Body of pancreas (tissue), 4 donors: ENCODE results near the gene GNB1L. TPM values are rescaled to one million over a fixed set of nuclear protein-coding genes. Genes with fewer than 3 reads are reported as not detected.

Experiments used
- ATAC-seq: fragments of 150-250 bp; one replicate; pipeline ENCODE4 v1.9.1; 2016
- DNase-seq, 4 donors: peaks; one replicate each; pipeline ENCODE4 v3.0.0-alpha.2; 2019
- H3K27ac ChIP-seq, 4 donors: fragments of 200-600 bp; sonication (generic); 1 replicate in 3 of 4; 2 replicates in 1 of 4; pipeline versions ENCODE4 v1.5.1 to v1.6.1; 2016 to 2019; ENCODE audit warnings: mild to moderate bottlenecking in 1 of 4, mixed read lengths in 1 of 4, moderate library complexity in 1 of 4
- H3K27me3 ChIP-seq, 2 donors: fragments of 200-600 bp; sonication (generic); one replicate each; pipeline ENCODE4 v1.6.0; 2016; ENCODE audit warnings: mild to moderate bottlenecking in 1 of 2
- H3K36me3 ChIP-seq, 2 donors: fragments of 200-600 bp; sonication (generic); replicated peaks in 1 of 2; 2 replicates each; pipeline ENCODE4 v1.5.1; 2016; ENCODE audit warnings: low read depth in 2 of 2; ENCODE audit not compliant: insufficient read depth in 1 of 2
- H3K4me1 ChIP-seq: fragments of 200-600 bp; sonication (generic); one replicate; pipeline ENCODE4 v1.6.0; 2016
- H3K4me3 ChIP-seq, 2 donors: fragments of 200-600 bp; sonication (generic); 1 replicate in 1 of 2; 2 replicates in 1 of 2; pipeline ENCODE4 v1.5.1; 2016 to 2019
- H3K9me3 ChIP-seq, 3 donors: fragments of 200-600 bp; sonication (generic); 1 replicate in 2 of 3; 2 replicates in 1 of 3; pipeline ENCODE4 v1.5.1; 2016
- CTCF ChIP-seq, 7 experiments: fragments of 450-650 bp in 4 of 7; fragments of 200-600 bp in 3 of 7; sonication (generic) in 3 of 7; IDR thresholded peaks; one replicate each; pipeline ENCODE4 v1.5.1; 2016 to 2019; ENCODE audit warnings: antibody characterized with exemption in 7 of 7
- POLR2A ChIP-seq, 3 donors: fragments of 450-650 bp; IDR thresholded peaks; one replicate each; pipeline ENCODE4 v1.6.1; 2016; ENCODE audit warnings: antibody characterized with exemption in 3 of 3, mild to moderate bottlenecking in 2 of 3
- WGBS, 2 donors: methylation state at CpG; one replicate each; pipeline ENCODE4 v1.1.5; 2017; 5-methylcytosine and 5-hydroxymethylcytosine counted together
- intact Hi-C: fragments of 100-400 bp; cut with DNase I; formaldehyde crosslinking; loops from one replicate; pipeline ENCODE4 v1.15.1; 2023
- total RNA-seq, 2 donors: library from RNA; depleted of rRNA; stranded (reverse); fragments of >200 nt; gene quantifications; one replicate each; pipeline ENCODE4 v1.1.0, GENCODE V29; 2016

GNB1L gene
- total RNA-seq, 2 donors from 2014 or later: 1.3 to 3.3 TPM

DNA sequence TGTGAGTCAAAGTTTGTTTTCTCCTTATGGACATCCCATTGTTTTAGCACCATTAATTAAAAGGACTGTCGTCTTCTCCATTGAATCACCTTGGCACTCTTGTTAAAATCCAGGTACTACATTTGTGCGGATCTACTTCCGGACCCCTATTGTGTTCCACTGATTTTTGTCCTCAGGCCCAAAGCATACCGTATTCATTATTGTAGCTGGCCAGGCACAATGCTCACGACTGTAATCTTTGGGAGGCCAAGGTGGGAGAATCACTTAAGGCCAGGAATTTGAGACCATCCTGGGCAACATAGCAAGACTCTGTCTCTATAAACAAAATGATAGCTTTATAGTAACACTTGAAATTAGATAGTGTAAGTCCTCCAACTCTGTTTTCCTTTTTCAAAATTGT lies 8.9 kb upstream of the GNB1L start:
- Histone ChIP-seq H3K27ac (no peak overlapping the region), H3K4me3 (no peak overlapping the region), H3K4me1 (peaks cover 5% of the 10 kb centered on the region), H3K36me3 (no peaks in the 10 kb centered on the region), H3K9me3 (no peaks in the 10 kb centered on the region), H3K27me3 (no peaks in the 10 kb centered on the region)
- DNase-seq (no peak), ATAC-seq (no peak)
- intact Hi-C loops: no loop called here
- TF ChIP-seq POLR2A (IDR thresholded peaks at IDR 0.05) (no peak), CTCF (IDR thresholded peaks at IDR 0.05) (no peak)
- 64 to 91% methylated on average over 5 of the region's 5 CpGs for WGBS, 2 donors

DNA sequence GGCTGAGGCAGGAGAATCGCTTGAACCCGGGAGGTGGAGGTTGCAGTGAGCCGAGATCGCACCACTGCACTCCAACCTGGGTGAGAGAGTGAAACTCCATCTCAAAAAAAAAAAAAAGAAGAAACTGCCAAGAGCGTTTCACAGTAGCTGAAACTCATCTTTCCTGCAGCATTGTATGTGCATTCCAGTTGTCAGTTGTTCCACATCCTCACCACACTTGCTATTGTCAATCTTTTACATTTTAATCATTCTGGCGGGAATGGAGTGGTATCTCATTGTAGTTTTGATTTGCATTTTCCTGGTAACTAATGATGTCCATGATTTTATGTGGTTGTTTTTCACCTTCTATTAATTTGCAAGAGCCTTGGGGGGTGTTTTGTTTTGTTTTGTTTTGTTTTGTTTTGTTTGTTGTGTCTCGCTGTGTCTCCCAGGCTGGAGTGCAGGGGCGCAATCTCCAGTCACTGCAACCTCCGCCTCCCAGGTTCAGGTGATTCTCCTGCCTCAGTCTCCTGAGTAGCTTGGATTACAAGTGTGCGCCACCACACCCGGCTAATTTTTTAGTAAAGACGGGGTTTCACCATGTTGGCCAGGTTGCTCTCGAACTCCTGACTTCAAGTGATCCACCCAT lies 8.1 kb upstream of the GNB1L start:
- peaks cover 5% of the 10 kb centered on the region for H3K4me1 ChIP-seq
- no peak overlapping the region for H3K27ac ChIP-seq
- ATAC-seq: no peak
- intact Hi-C loops: no loop called here
- no peak for TF ChIP-seq POLR2A (IDR thresholded peaks at IDR 0.05)
- TF ChIP-seq CTCF (IDR thresholded peaks at IDR 0.05): no peak
- no peaks in the 10 kb centered on the region for H3K9me3 ChIP-seq
- H3K4me3 ChIP-seq: no peak overlapping the region
- WGBS, 2 donors: 88 to 95% methylated on average over 13 of the region's 13 CpGs
- H3K27me3 ChIP-seq: no peaks in the 10 kb centered on the region
- DNase-seq: no peak
- H3K36me3 ChIP-seq: no peaks in the 10 kb centered on the region

DNA sequence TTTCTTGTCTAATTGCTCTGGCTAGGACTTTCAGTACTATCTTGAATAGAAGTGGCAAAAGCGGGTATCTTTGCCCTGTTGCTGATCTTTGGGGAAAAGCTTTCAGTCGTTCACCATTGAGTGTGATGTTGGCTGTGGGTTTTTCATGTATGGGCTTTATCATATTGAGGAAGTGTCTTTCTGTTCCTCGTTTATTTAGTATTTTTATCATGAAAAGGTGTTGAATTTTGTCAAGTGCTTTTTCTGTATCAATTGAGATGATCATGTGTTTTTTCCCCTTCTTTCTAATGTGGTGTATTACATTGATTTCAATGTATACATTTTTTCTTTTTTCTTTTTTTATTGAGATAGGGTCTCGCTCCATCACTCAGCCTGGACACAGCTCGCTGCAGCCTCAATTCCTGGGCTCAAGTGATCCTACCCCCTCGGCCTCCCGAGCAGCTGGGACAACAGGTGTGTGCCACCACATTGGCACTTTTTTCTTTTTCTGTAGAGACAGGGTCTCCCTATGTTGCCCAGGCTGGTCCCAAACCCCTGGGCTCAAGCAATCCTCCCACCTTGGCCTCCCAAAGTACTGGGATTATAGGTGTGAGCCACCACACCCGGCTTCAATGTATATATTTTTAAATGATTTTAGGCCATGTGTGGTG lies 5.3 kb upstream of the GNB1L start:
- WGBS, 2 donors: 92 to 97% methylated on average over 8 of the region's 8 CpGs
- ATAC-seq: no peak
- DNase-seq: no peak
- no peak overlapping the region for H3K27ac ChIP-seq
- TF ChIP-seq POLR2A (IDR thresholded peaks at IDR 0.05) (no peak), CTCF (IDR thresholded peaks at IDR 0.05) (no peak)
- intact Hi-C loops: no loop called here
- no peaks in the 10 kb centered on the region for H3K27me3 ChIP-seq
- H3K9me3 ChIP-seq: no peaks in the 10 kb centered on the region
- no peak overlapping the region for H3K4me3 ChIP-seq
- H3K36me3 ChIP-seq: no peaks in the 10 kb centered on the region
- H3K4me1 ChIP-seq: peaks cover 14% of the 10 kb centered on the region

GRCh38 chr22:19857382-19857781 lies 2.7 kb upstream of the GNB1L start:
- intact Hi-C loops: no loop called here
- Histone ChIP-seq H3K9me3 (no peaks in the 10 kb centered on the region), H3K4me3 (no peak overlapping the region), H3K36me3 (no peaks in the 10 kb centered on the region), H3K27ac (no peak overlapping the region), H3K4me1 (peaks cover 28% of the 10 kb centered on the region), H3K27me3 (no peaks in the 10 kb centered on the region)
- no peak for ATAC-seq
- no peak for DNase-seq
- 100% methylated on average over 3 of the region's 3 CpGs for WGBS, 2 donors
- TF ChIP-seq POLR2A (IDR thresholded peaks at IDR 0.05): no peak
- no peak for TF ChIP-seq CTCF (IDR thresholded peaks at IDR 0.05)
